GM15510 (cell line): Measurements from ENCODE around the gene RBM17.

ENCODE experiments used
- POLR2A ChIP-seq: IDR thresholded peaks from 3 replicates; pipeline ENCODE4 v1.6.1; 2011; ENCODE audit warnings: borderline replicate concordance; ENCODE audit not compliant: insufficient read length; ENCODE audit errors: extremely low read depth

Gene RBM17

GRCh38 chr10:6052247-6053221 lies 36.3 kb upstream of the RBM17 start:
- TF ChIP-seq POLR2A = no peak

GRCh38 chr10:6053303-6053702 lies 35.5 kb upstream of the RBM17 start:
- TF ChIP-seq POLR2A = no peak

GRCh38 chr10:6053816-6054631 lies 34.8 kb upstream of the RBM17 start:
- no peak for TF ChIP-seq POLR2A

GRCh38 chr10:6054884-6055283 lies 34.0 kb upstream of the RBM17 start:
- TF ChIP-seq POLR2A = no peak

- no peak for TF ChIP-seq POLR2A
Measured at GRCh38 chr10:6055929-6056328, 32.9 kb upstream of the RBM17 start.

- no peak for TF ChIP-seq POLR2A
Measured at GRCh38 chr10:6056411-6057135, 32.3 kb upstream of the RBM17 start.

GRCh38 chr10:6058682-6059475 lies 30.0 kb upstream of the RBM17 start:
- no peak for TF ChIP-seq POLR2A

- TF ChIP-seq POLR2A = no peak
Measured at GRCh38 chr10:6059506-6059905, 29.3 kb upstream of the RBM17 start.

GRCh38 chr10:6061056-6061455 lies 27.8 kb upstream of the RBM17 start:
- no peak for TF ChIP-seq POLR2A

- no peak for TF ChIP-seq POLR2A
Measured at GRCh38 chr10:6062101-6062771, 26.6 kb upstream of the RBM17 start, which contains the start of gene IL2RA. Gene IL2RA, minus strand, starts transcription at chr10:6062367. Its CDS starts 216 bp downstream, at chr10:6062151.

GRCh38 chr10:6064119-6064518 lies 24.7 kb upstream of the RBM17 start:
- no peak for TF ChIP-seq POLR2A

GRCh38 chr10:6065406-6065805 lies 23.4 kb upstream of the RBM17 start:
- no peak for TF ChIP-seq POLR2A

GRCh38 chr10:6065835-6066234 lies 23.0 kb upstream of the RBM17 start:
- no peak for TF ChIP-seq POLR2A
